SK-N-SH (cell line): Measurements from ENCODE around the gene HLA-A. TPM values are rescaled to one million over a fixed set of nuclear protein-coding genes. Genes with fewer than 3 reads are reported as not detected.

Experiments used
- CTCF ChIA-PET: fragments of 300-600, 350-600 bp; formaldehyde crosslinking; extraction: SDS; loops from one replicate; lab custom pipeline; 2021; lab: Yijun Ruan, JAX
- POLR2A ChIA-PET: fragments of 350-600 bp; sonication (Branson Sonifier 250); formaldehyde crosslinking; extraction: SDS; loops from one replicate; lab custom pipeline; 2020; ENCODE audit warnings: antibody characterized with exemption, inconsistent platforms; lab: Yijun Ruan, JAX
- DNase-seq: peaks from one replicate; pipeline ENCODE4 v3.0.0; 2012
- H2AFZ ChIP-seq: fragments of 200-600 bp; sonication (generic); 2 replicates; pipeline ENCODE4 v1.8.1; 2016; ENCODE audit warnings: antibody characterized with exemption, mild to moderate bottlenecking, low read depth
- H3F3A ChIP-seq: fragments of 200-600 bp; sonication (generic); replicated peaks from 2 replicates; pipeline ENCODE3; 2016; ENCODE audit warnings: antibody characterized with exemption, mild to moderate bottlenecking; ENCODE audit not compliant: insufficient read depth
- H3K27ac ChIP-seq, 2 experiments: fragments of 200-500 bp in 1 of 2; fragments of 200-600 bp in 1 of 2; sonication (Bioruptor generic) in 1 of 2; sonication (generic), shearing (Covaris generic) in 1 of 2; 2 replicates each; pipeline versions ENCODE4 v1.5.1 to v1.6.1; 2014 to 2016; ENCODE audit warnings: low read depth in 2 of 2, inconsistent platforms in 1 of 2, low read length in 1 of 2, mild to moderate bottlenecking in 1 of 2, mixed read lengths in 1 of 2
- H3K27me3 ChIP-seq: fragments of 200-600 bp; sonication (generic), shearing (Covaris generic); 2 replicates; pipeline ENCODE4 v1.6.1; 2016; ENCODE audit warnings: mixed run types; ENCODE audit not compliant: insufficient read depth
- H3K36me3 ChIP-seq, 2 experiments: fragments of 200-500 bp in 1 of 2; fragments of 200-600 bp in 1 of 2; sonication (Bioruptor generic) in 1 of 2; sonication (generic) in 1 of 2; replicated peaks in 1 of 2; 2 replicates each; pipeline versions ENCODE3 to v1.5.1; 2014 to 2016; ENCODE audit warnings: low read length in 1 of 2, mild to moderate bottlenecking in 1 of 2; ENCODE audit not compliant: insufficient read depth in 2 of 2, control insufficient read depth in 1 of 2
- H3K4me1 ChIP-seq, 2 experiments: fragments of 200-500 bp in 1 of 2; fragments of 200-600 bp in 1 of 2; sonication (Bioruptor generic) in 1 of 2; sonication (generic), shearing (Covaris generic) in 1 of 2; 2 replicates each; pipeline versions ENCODE4 v1.5.1 to v1.6.1; 2014 to 2016; ENCODE audit warnings: low read depth in 1 of 2, low read length in 1 of 2, mixed run types in 1 of 2; ENCODE audit not compliant: insufficient read depth in 2 of 2, control insufficient read depth in 1 of 2
- H3K4me2 ChIP-seq: fragments of 200-600 bp; sonication (generic), shearing (Covaris generic); 2 replicates; pipeline ENCODE4 v1.6.1; 2017; ENCODE audit warnings: mixed run types
- H3K4me3 ChIP-seq, 2 experiments: fragments of 200-500 bp in 1 of 2; fragments of 200-600 bp in 1 of 2; sonication (Bioruptor generic) in 1 of 2; sonication (generic), shearing (Covaris generic) in 1 of 2; 2 replicates each; pipeline versions ENCODE4 v1.5.1 to v1.8.1; 2014 to 2016; ENCODE audit warnings: low read depth in 2 of 2, inconsistent platforms in 1 of 2, low read length in 1 of 2, mild to moderate bottlenecking in 1 of 2, mixed read lengths in 1 of 2, moderate library complexity in 1 of 2
- H3K79me2 ChIP-seq: fragments of 200-600 bp; sonication (generic); 2 replicates; pipeline ENCODE4 v1.8.1; 2017; ENCODE audit warnings: mild to moderate bottlenecking; ENCODE audit not compliant: insufficient read depth
- H3K9ac ChIP-seq: fragments of 200-600 bp; sonication (generic); 2 replicates; pipeline ENCODE4 v1.6.1; 2017; ENCODE audit warnings: mixed run types
- H3K9me2 ChIP-seq: fragments of 200-600 bp; sonication (generic); 2 replicates; pipeline ENCODE4 v1.6.1; 2017; ENCODE audit warnings: mixed run types
- H3K9me3 ChIP-seq: fragments of 200-600 bp; sonication (generic); 2 replicates; pipeline ENCODE4 v1.6.1; 2017; ENCODE audit warnings: mixed run types, mild to moderate bottlenecking, moderate library complexity
- H4K20me1 ChIP-seq: fragments of 200-600 bp; sonication (generic); 2 replicates; pipeline ENCODE4 v1.6.1; 2017; ENCODE audit warnings: mild to moderate bottlenecking, mixed run types; ENCODE audit not compliant: insufficient read depth
- CTCF ChIP-seq: fragments of 200-600 bp; sonication (generic); IDR thresholded peaks from 2 replicates; pipeline ENCODE4 v1.6.1; 2017; ENCODE audit warnings: antibody characterized with exemption, mild to moderate bottlenecking, moderate library complexity
- ELF1 ChIP-seq: IDR thresholded peaks from 2 replicates; pipeline ENCODE4 v1.4.0; 2012
- EP300 ChIP-seq, 2 experiments: IDR thresholded peaks; 2 replicates each; pipeline versions ENCODE4 v1.4.0 to v1.6.1; 2012; ENCODE audit warnings: borderline replicate concordance in 1 of 2, low read depth in 1 of 2, low read length in 1 of 2
- EZH2phosphoT487 ChIP-seq: fragments of 200-600 bp; sonication (generic); IDR thresholded peaks from 2 replicates; pipeline ENCODE4 v1.6.1; 2017; ENCODE audit warnings: low read depth, mixed run types, mild to moderate bottlenecking, antibody characterized with exemption, moderate library complexity, borderline replicate concordance
- FOXM1 ChIP-seq: IDR thresholded peaks from 2 replicates; pipeline ENCODE4 v1.4.0; 2012; ENCODE audit warnings: low read depth, mild to moderate bottlenecking
- GABPA ChIP-seq: IDR thresholded peaks from 2 replicates; pipeline ENCODE4 v1.4.0; 2012; ENCODE audit warnings: low read depth, mild to moderate bottlenecking
- GATA2 ChIP-seq: sonication (generic); formaldehyde crosslinking; IDR thresholded peaks from 2 replicates; pipeline ENCODE4 v1.5.0; 2020; ENCODE audit warnings: mild to moderate bottlenecking, missing genetic modification reagents
- IRF3 ChIP-seq: fragments of 150-350 bp; IDR thresholded peaks from 2 replicates; pipeline ENCODE4 v1.6.1; 2016; ENCODE audit warnings: mild to moderate bottlenecking, low read depth, low read length
- JUND ChIP-seq: IDR thresholded peaks from 2 replicates; pipeline ENCODE4 v1.4.0; 2012
- MAX ChIP-seq: IDR thresholded peaks from 2 replicates; pipeline ENCODE4 v1.4.0; 2012; ENCODE audit warnings: low read depth
- MEF2A ChIP-seq: IDR thresholded peaks from 2 replicates; pipeline ENCODE4 v1.4.0; 2012; ENCODE audit warnings: low read depth, borderline replicate concordance
- NRF1 ChIP-seq: IDR thresholded peaks from 2 replicates; pipeline ENCODE4 v1.6.1; 2012; ENCODE audit warnings: low read depth, mild to moderate bottlenecking, low read length
- RAD21 ChIP-seq: IDR thresholded peaks from 2 replicates; pipeline ENCODE4 v1.6.1; 2012; ENCODE audit warnings: mild to moderate bottlenecking, low read length
- RCOR1 ChIP-seq: fragments of 150-350 bp; IDR thresholded peaks from 2 replicates; pipeline ENCODE4 v1.6.1; 2017; ENCODE audit warnings: antibody characterized with exemption, low read length
- RFX5 ChIP-seq: IDR thresholded peaks from 2 replicates; pipeline ENCODE4 v1.6.1; 2012; ENCODE audit warnings: mild to moderate bottlenecking, improper control_type of control experiment, low read length
- SMC3 ChIP-seq: IDR thresholded peaks from 2 replicates; pipeline ENCODE4 v1.6.1; 2012; ENCODE audit warnings: low read depth, low read length, improper control_type of control experiment
- TCF12 ChIP-seq: IDR thresholded peaks from 2 replicates; pipeline ENCODE4 v1.4.0; 2012
- USF1 ChIP-seq: IDR thresholded peaks from 2 replicates; pipeline ENCODE4 v1.4.0; 2012; ENCODE audit warnings: low read depth, borderline replicate concordance
- USF2 ChIP-seq: fragments of 150-350 bp; IDR thresholded peaks from 2 replicates; pipeline ENCODE4 v1.6.1; 2017; ENCODE audit warnings: antibody characterized with exemption, low read length, low read depth, borderline replicate concordance
- YY1 ChIP-seq: IDR thresholded peaks from 2 replicates; pipeline ENCODE4 v1.4.0; 2012; ENCODE audit warnings: low read depth, mild to moderate bottlenecking
- WGBS: methylation state at CpG from one replicate; pipeline ENCODE4 v1.1.6; 2017; ENCODE audit warnings: low lambda C conversion rate; 5-methylcytosine and 5-hydroxymethylcytosine counted together
- polyA plus RNA-seq, 3 experiments: library from polyadenylated mRNA; depleted of rRNA; stranded (reverse); fragments of >200 nt; gene quantifications; 2 replicates each; pipeline ENCODE4 v1.2.3, GENCODE V29; 2012

HLA-A gene
- polyA plus RNA-seq, 1 of the 3 experiments (the other 2 are of a cell fraction) = 312 TPM

- H3K9me3 ChIP-seq = no peaks in the 10 kb centered on the region
- TF ChIP-seq EZH2phosphoT487 (no peak), ELF1 (no peak), TCF12 (no peak), RAD21 (no peak), USF1 (no peak), GABPA (no peak), FOXM1 (no peak), RCOR1 (no peak), JUND (no peak), IRF3 (no peak), MEF2A (no peak), GATA2 (CRISPR knock-in tag) (no peak), EP300 (IDR thresholded peaks at IDR 0.05; ENCODE audit: borderline replicate concordance in 1 of 2, low read depth in 1 of 2, low read length in 1 of 2) (no peak), SMC3 (no peak), RFX5 (no peak), USF2 (no peak), CTCF (no peak), NRF1 (no peak), MAX (no peak), YY1 (no peak)
- H3K79me2 ChIP-seq = no peaks in the 10 kb centered on the region
- no peak overlapping the region for H3K9ac ChIP-seq
- no peak overlapping the region for H3K4me3 ChIP-seq
- H3K4me2 ChIP-seq = no peak overlapping the region
- H3K9me2 ChIP-seq = no peaks in the 10 kb centered on the region
- DNase-seq = no peak
- WGBS = 50% methylated on average over 2 of the region's 3 CpGs
- no peaks in the 10 kb centered on the region for H3K27me3 ChIP-seq
- H3K4me1 ChIP-seq = no peaks in the 10 kb centered on the region; a peak in 1 of 4 replicates
- no peaks in the 10 kb centered on the region for H4K20me1 ChIP-seq
- ChIA-PET POLR2A (no interaction called here), CTCF (no interaction called here)
- H2AFZ ChIP-seq = no peak overlapping the region
- no peaks in the 10 kb centered on the region for H3F3A ChIP-seq
- no peak overlapping the region for H3K27ac ChIP-seq
- no peaks in the 10 kb centered on the region for H3K36me3 ChIP-seq
Measured at GRCh38 chr6:29908341-29908662, 34.0 kb upstream of the HLA-A start.
